ENCODE measurements around the gene POMT1.
"Not testable (repeated sequence)": the region's sequence is repeated elsewhere in the genome, so short reads cannot be mapped to it uniquely, and the experiment has no call there.

DNA sequence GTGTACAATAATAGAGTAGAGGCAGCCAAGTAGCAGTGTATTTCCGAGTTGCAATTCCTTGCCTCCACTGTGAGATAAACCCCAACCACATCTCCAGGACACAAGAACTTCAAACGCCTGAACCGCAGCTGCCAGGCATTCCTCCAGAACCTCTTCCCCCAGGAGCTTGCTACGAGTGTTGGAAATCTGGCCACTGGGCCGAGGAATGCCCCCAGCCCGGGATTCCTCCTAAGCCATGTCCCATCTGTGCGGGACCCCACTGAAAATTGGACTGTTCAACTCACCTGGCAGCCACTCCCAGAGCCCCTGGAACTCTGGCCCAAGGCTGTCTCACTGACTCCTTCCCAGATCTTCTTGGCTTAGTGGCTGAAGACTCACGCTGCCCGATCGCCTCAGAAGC, 46.5 kb downstream of the POMT1 start:
- TF ChIP-seq, protein P1, sequence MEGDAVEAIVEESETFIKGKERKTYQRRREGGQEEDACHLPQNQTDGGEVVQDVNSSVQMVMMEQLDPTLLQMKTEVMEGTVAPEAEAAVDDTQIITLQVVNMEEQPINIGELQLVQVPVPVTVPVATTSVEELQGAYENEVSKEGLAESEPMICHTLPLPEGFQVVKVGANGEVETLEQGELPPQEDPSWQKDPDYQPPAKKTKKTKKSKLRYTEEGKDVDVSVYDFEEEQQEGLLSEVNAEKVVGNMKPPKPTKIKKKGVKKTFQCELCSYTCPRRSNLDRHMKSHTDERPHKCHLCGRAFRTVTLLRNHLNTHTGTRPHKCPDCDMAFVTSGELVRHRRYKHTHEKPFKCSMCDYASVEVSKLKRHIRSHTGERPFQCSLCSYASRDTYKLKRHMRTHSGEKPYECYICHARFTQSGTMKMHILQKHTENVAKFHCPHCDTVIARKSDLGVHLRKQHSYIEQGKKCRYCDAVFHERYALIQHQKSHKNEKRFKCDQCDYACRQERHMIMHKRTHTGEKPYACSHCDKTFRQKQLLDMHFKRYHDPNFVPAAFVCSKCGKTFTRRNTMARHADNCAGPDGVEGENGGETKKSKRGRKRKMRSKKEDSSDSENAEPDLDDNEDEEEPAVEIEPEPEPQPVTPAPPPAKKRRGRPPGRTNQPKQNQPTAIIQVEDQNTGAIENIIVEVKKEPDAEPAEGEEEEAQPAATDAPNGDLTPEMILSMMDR (IDR thresholded peaks at IDR 0.05; ENCODE audit: borderline replicate concordance, extremely low read depth, low read length, poor library complexity, severe bottlenecking): not testable (repeated sequence)
- TF ChIP-seq EZH2 (IDR thresholded peaks at IDR 0.05; ENCODE audit: borderline replicate concordance, low read depth, low read length, severe bottlenecking): not testable (repeated sequence)
